ENCODE data around the gene ACTBL2. TPM values are rescaled to one million over a fixed set of nuclear protein-coding genes. Genes with fewer than 3 reads are reported as not detected.
A peak's percentile ranks its signal among the peaks of the same experiment; 100 is the strongest.

The ACTBL2 gene
- total RNA-seq, 1 experiment from 2014 or later: 0.11 TPM

- DNase-seq: peak; percentile 10
- ChIA-PET CTCF (no interaction called here), POLR2A (ENCODE audit: unreplicated experiment) (no interaction called here)
- no TSS peak for BruUV-seq (replicated peaks)
- ATAC-seq: peak; percentile 25; the same call in 1 of the 2 replicates
- intact Hi-C loops (cut with micrococcal nuclease): no loop called here
- Histone ChIP-seq H3K27ac (ENCODE audit: low read length) (no peak overlapping the region), H3K4me2 (ENCODE audit: low read length) (no peak overlapping the region), H3K79me2 (ENCODE audit: low read length) (no peaks in the 10 kb centered on the region), H3K27me3 (ENCODE audit: low read length) (no peaks in the 10 kb centered on the region), H3K4me3 (ENCODE audit: low read length) (no peak overlapping the region), H2AFZ (ENCODE audit: low read length) (no peak overlapping the region), H3F3A (ENCODE audit: low read length, unreplicated experiment) (no peaks in the 10 kb centered on the region), H3K36me3 (ENCODE audit: low read depth, low read length) (no peaks in the 10 kb centered on the region), H3K9me2 (replicated peaks; ENCODE audit: low read length) (no peaks in the 10 kb centered on the region), H3K9ac (ENCODE audit: low read length) (no peak overlapping the region), H3K4me1 (ENCODE audit: insufficient read depth, low read length) (peaks cover 44% of the 10 kb centered on the region), H3K9me3 (ENCODE audit: low read length) (no peaks in the 10 kb centered on the region), H4K20me1 (ENCODE audit: low read length) (no peaks in the 10 kb centered on the region)
- TF ChIP-seq EZH2phosphoT487 (IDR thresholded peaks at IDR 0.05; ENCODE audit: borderline replicate concordance, low read length) (no peak), CTCF (conservative IDR thresholded peaks at IDR 0.05; ENCODE audit: low read depth, low read length) (no peak), EZH2 (IDR thresholded peaks at IDR 0.05; ENCODE audit: low read length, unreplicated experiment) (no peak)
These were observed 8.9 kb upstream of the ACTBL2 start for GRCh38 chr5:57491369-57491965.

- ChIA-PET CTCF (interaction anchor here (0.5 kb wide), 1 partner anchor 314 kb away, joined by 3 read pairs; no protein-coding TSS in a partner anchor), POLR2A (ENCODE audit: unreplicated experiment) (no interaction called here)
- H3K9me2 ChIP-seq (replicated peaks; ENCODE audit: low read length): no peaks in the 10 kb centered on the region
- H4K20me1 ChIP-seq (ENCODE audit: low read length): no peaks in the 10 kb centered on the region
- BruUV-seq (replicated peaks): no TSS peak
- intact Hi-C loops (cut with micrococcal nuclease): no loop called here
- ATAC-seq: peak; percentile 79
- H3F3A ChIP-seq (ENCODE audit: low read length, unreplicated experiment): no peaks in the 10 kb centered on the region
- no peak overlapping the region for H2AFZ ChIP-seq (ENCODE audit: low read length)
- H3K9me3 ChIP-seq (ENCODE audit: low read length): no peaks in the 10 kb centered on the region
- H3K27me3 ChIP-seq (ENCODE audit: low read length): no peaks in the 10 kb centered on the region
- H3K4me2 ChIP-seq (ENCODE audit: low read length): 0 out of 2 replicates have a peak overlapping the region, but pooled peaks have one; percentile 20
- DNase-seq: peak; percentile 17
- H3K27ac ChIP-seq (ENCODE audit: low read length): 0 out of 2 replicates have a peak overlapping the region, but pooled peaks have one; percentile 5
- no peaks in the 10 kb centered on the region for H3K36me3 ChIP-seq (ENCODE audit: low read depth, low read length)
- H3K4me3 ChIP-seq (ENCODE audit: low read length): no peak overlapping the region
- TF ChIP-seq EZH2phosphoT487 (IDR thresholded peaks at IDR 0.05; ENCODE audit: borderline replicate concordance, low read length) (no peak), CTCF (conservative IDR thresholded peaks at IDR 0.05; ENCODE audit: low read depth, low read length) (no peak), EZH2 (IDR thresholded peaks at IDR 0.05; ENCODE audit: low read length, unreplicated experiment) (no peak)
- H3K79me2 ChIP-seq (ENCODE audit: low read length): no peaks in the 10 kb centered on the region
- H3K4me1 ChIP-seq (ENCODE audit: insufficient read depth, low read length): peaks cover 22% of the 10 kb centered on the region
- H3K9ac ChIP-seq (ENCODE audit: low read length): no peak overlapping the region
These were observed 5.8 kb upstream of the ACTBL2 start for GRCh38 chr5:57488215-57488955.

All from PC-3 (cell line).